Activated T-cell treated with anti-CD3 and anti-CD28 coated beads, Interleukin-2, amount 50 U/mL, for 72 hours (primary cell): ENCODE data around the gene CSAG3. TPM values are rescaled to one million over a fixed set of nuclear protein-coding genes. Genes with fewer than 3 reads are reported as not detected.
"Not testable (repeated sequence)": the region's sequence is repeated elsewhere in the genome, so short reads cannot be mapped to it uniquely, and the experiment has no call there.

ENCODE experiments used
- ATAC-seq, 2 donors: fragments of 150-1000 bp; cut with Tn5 transposase; replicated peaks in 1 of 2; 2 replicates each; pipeline ENCODE4 v1.10.0; 2021; ENCODE audit warnings: moderate library complexity in 2 of 2, mild to moderate bottlenecking in 1 of 2
- DNase-seq, 2 donors: peaks; one replicate each; pipeline ENCODE4 v3.0.0; 2021 to 2022; ENCODE audit warnings: mixed read lengths in 1 of 2
- H3K27ac Mint-ChIP-seq: one replicate; pipeline ENCODE4 v1.8.0; 2022; ENCODE audit warnings: mild to moderate bottlenecking, moderate library complexity, mixed read lengths
- H3K27me3 Mint-ChIP-seq: one replicate; pipeline ENCODE4 v1.8.0; 2022; ENCODE audit warnings: low read depth, mixed read lengths
- H3K36me3 Mint-ChIP-seq, 2 donors: one replicate each; pipeline ENCODE4 v1.8.0; 2022; ENCODE audit warnings: mixed read lengths in 2 of 2, mild to moderate bottlenecking in 1 of 2; ENCODE audit not compliant: insufficient read depth in 2 of 2
- H3K4me1 Mint-ChIP-seq: one replicate; pipeline ENCODE4 v1.8.0; 2022; ENCODE audit warnings: low read depth, mixed read lengths
- H3K4me3 Mint-ChIP-seq, 2 donors: one replicate each; pipeline ENCODE4 v1.8.0; 2022; ENCODE audit warnings: mild to moderate bottlenecking in 2 of 2, mixed read lengths in 2 of 2, moderate library complexity in 2 of 2
- H3K9me3 Mint-ChIP-seq, 2 donors: one replicate each; pipeline ENCODE4 v1.8.0; 2022; ENCODE audit warnings: mixed read lengths in 2 of 2
- total RNA-seq, 2 donors: library from RNA; stranded (reverse); gene quantifications; one replicate each; pipeline ENCODE4 v1.2.3, GENCODE V29; 2022

CSAG3 gene
- 1 to 10 TPM; 1.3 to 5.3 TPM for total RNA-seq

- H3K36me3 Mint-ChIP-seq, H3K27ac Mint-ChIP-seq, H3K9me3 Mint-ChIP-seq, H3K4me3 Mint-ChIP-seq, H3K4me1 Mint-ChIP-seq, H3K27me3 Mint-ChIP-seq, DNase-seq, ATAC-seq: not testable (repeated sequence)
Observed at GRCh38 chrX:152758918-152759317, at the start of gene CSAG3. Gene CSAG3 (plus strand): TSS chrX:152759218.

GRCh38 chrX:152713195-152713594 is 45.8 kb upstream of the CSAG3 start:
- H3K4me1 Mint-ChIP-seq, H3K27me3 Mint-ChIP-seq, H3K36me3 Mint-ChIP-seq, H3K9me3 Mint-ChIP-seq, ATAC-seq, H3K27ac Mint-ChIP-seq, DNase-seq, H3K4me3 Mint-ChIP-seq: not testable (repeated sequence)

GRCh38 chrX:152713815-152714787 is 44.9 kb upstream of the CSAG3 start, which contains the start of gene MAGEA2B:
Gene MAGEA2B (plus strand): TSS chrX:152714628. CDS start chrX:152717107, 2,479 bp downstream.
- not testable (repeated sequence) for H3K4me3 Mint-ChIP-seq, ATAC-seq, DNase-seq, H3K4me1 Mint-ChIP-seq, H3K36me3 Mint-ChIP-seq, H3K27me3 Mint-ChIP-seq, H3K27ac Mint-ChIP-seq, H3K9me3 Mint-ChIP-seq

- peaks cover 28% of the 10 kb centered on the region for H3K27me3 Mint-ChIP-seq
Observed at GRCh38 chrX:152725409-152725808, 33.6 kb upstream of the CSAG3 start.

GRCh38 chrX:152733261-152733975 is 25.6 kb upstream of the CSAG3 start, which contains the start of the genes CSAG1 and MAGEA12:
Gene CSAG1 (minus strand): TSS chrX:152733721. CDS start chrX:152732460, 1,261 bp downstream.
Gene MAGEA12 (plus strand): TSS chrX:152733757. CDS start chrX:152736162, 2,405 bp downstream.
- ATAC-seq (no peak), DNase-seq (no peak)
- Mint-ChIP-seq H3K4me3 (no peak within 1 kb of the TSS), H3K9me3 (no peaks in the 10 kb centered on the region), H3K27ac (no peak within 1 kb of the TSS), H3K36me3 (no peaks in the 10 kb centered on the region), H3K27me3 (peaks cover 18% of the 10 kb centered on the region), H3K4me1 (no peaks in the 10 kb centered on the region)

More at GRCh38 chrX:152725409-152725808, 33.6 kb upstream of the CSAG3 start:
- H3K9me3 Mint-ChIP-seq: no peaks in the 10 kb centered on the region
- H3K4me3 Mint-ChIP-seq: no peak overlapping the region
- H3K4me1 Mint-ChIP-seq: no peaks in the 10 kb centered on the region
- H3K36me3 Mint-ChIP-seq: no peaks in the 10 kb centered on the region
- DNase-seq (no peak), ATAC-seq (no peak)
- no peak overlapping the region for H3K27ac Mint-ChIP-seq

- H3K36me3 Mint-ChIP-seq, H3K4me3 Mint-ChIP-seq, H3K27ac Mint-ChIP-seq, H3K9me3 Mint-ChIP-seq, ATAC-seq, DNase-seq, H3K4me1 Mint-ChIP-seq: not testable (repeated sequence)
- peaks cover 12% of the 10 kb centered on the region for H3K27me3 Mint-ChIP-seq
Observed at GRCh38 chrX:152734143-152734858, 24.7 kb upstream of the CSAG3 start.

- no peak for ATAC-seq
- Mint-ChIP-seq H3K36me3 (no peaks in the 10 kb centered on the region), H3K9me3 (no peaks in the 10 kb centered on the region), H3K27me3 (peaks cover 6% of the 10 kb centered on the region), H3K4me3 (no peak overlapping the region), H3K4me1 (no peaks in the 10 kb centered on the region), H3K27ac (no peak overlapping the region)
- DNase-seq: no peak
Observed at GRCh38 chrX:152735101-152735500, 23.9 kb upstream of the CSAG3 start.

GRCh38 chrX:152735860-152736511 is 23.0 kb upstream of the CSAG3 start:
- Mint-ChIP-seq H3K36me3 (no peaks in the 10 kb centered on the region), H3K4me3 (no peak overlapping the region), H3K9me3 (no peaks in the 10 kb centered on the region), H3K27me3 (no peaks in the 10 kb centered on the region), H3K4me1 (no peaks in the 10 kb centered on the region), H3K27ac (no peak overlapping the region)
- ATAC-seq: no peak
- no peak for DNase-seq

- not testable (repeated sequence) for DNase-seq, H3K4me1 Mint-ChIP-seq, H3K9me3 Mint-ChIP-seq, ATAC-seq, H3K4me3 Mint-ChIP-seq, H3K27ac Mint-ChIP-seq, H3K27me3 Mint-ChIP-seq, H3K36me3 Mint-ChIP-seq
Observed at GRCh38 chrX:152736528-152736927, 22.5 kb upstream of the CSAG3 start.

GRCh38 chrX:152738560-152738959 is 20.5 kb upstream of the CSAG3 start:
- no peak overlapping the region for H3K27ac Mint-ChIP-seq
- no peak for ATAC-seq
- no peaks in the 10 kb centered on the region for H3K36me3 Mint-ChIP-seq
- H3K9me3 Mint-ChIP-seq: no peaks in the 10 kb centered on the region
- DNase-seq: no peak
- H3K4me3 Mint-ChIP-seq: no peak overlapping the region
- H3K27me3 Mint-ChIP-seq: peaks cover 9% of the 10 kb centered on the region
- no peaks in the 10 kb centered on the region for H3K4me1 Mint-ChIP-seq

GRCh38 chrX:152753686-152754650 is 5.0 kb upstream of the CSAG3 start, which contains the start of gene MAGEA2:
Gene MAGEA2 (minus strand): TSS chrX:152753842. CDS start chrX:152751363, 2,479 bp downstream.
- not testable (repeated sequence) for H3K9me3 Mint-ChIP-seq, H3K27me3 Mint-ChIP-seq, H3K4me3 Mint-ChIP-seq, H3K27ac Mint-ChIP-seq, H3K4me1 Mint-ChIP-seq, DNase-seq, ATAC-seq, H3K36me3 Mint-ChIP-seq
